ENCODE results near the gene GRM8. TPM values are rescaled to one million over a fixed set of nuclear protein-coding genes. Genes with fewer than 3 reads are reported as not detected.

The GRM8 gene
- polyA plus RNA-seq, 1 donor from 2014 or later = 1.5 TPM

DNA sequence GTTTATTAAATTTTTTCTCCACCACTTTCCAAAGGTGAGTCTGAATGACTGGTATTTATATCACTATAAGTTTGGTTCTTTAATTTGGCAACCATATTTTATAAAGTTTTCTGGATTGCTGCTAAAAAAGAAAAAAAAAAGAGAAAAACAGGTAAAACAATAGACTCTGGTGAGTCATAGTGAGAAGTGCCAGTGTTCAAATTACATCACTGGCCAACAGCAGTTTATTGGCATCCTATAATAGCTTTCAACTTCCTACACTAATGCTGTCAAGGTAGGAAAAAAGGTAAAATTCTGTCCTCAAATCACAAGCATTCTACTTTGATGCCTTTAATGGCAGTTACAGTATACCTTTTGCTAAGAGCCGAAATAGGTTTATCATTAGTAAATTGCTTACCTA, 808.8 kb downstream of the GRM8 start (continued):
- TF ChIP-seq SMC3 (conservative IDR thresholded peaks at IDR 0.05; ENCODE audit: poor library complexity) = no peak
- no peak for TF ChIP-seq EP300 (conservative IDR thresholded peaks at IDR 0.05; ENCODE audit: poor library complexity, severe bottlenecking)

DNA sequence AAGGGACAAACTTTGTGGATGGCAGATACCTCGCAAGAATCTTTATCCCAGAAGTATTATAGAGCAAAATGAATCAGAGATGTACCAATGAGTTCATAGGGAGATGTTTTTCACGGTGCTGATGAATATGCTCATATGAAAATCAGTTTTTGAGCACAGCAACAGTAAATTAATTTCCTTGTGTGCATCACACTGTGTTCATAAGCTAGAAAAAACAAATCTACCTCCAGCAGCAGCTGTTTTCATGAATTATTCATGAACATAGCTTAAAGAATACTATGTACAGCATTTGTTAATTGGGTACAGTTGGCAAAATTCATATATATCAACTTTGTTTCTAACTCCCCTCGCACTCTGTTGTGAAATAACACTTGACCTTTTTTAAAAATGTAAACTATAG, 809.8 kb downstream of the GRM8 start:
- H3K9me2 ChIP-seq (ENCODE audit: insufficient read depth, low read length) = no peaks in the 10 kb centered on the region
- H3K9ac ChIP-seq (ENCODE audit: low read length) = no peak overlapping the region
- H3K9me3 ChIP-seq (ENCODE audit: low read length) = no peaks in the 10 kb centered on the region
- H3K4me2 ChIP-seq (ENCODE audit: low read length) = no peak overlapping the region
- no peaks in the 10 kb centered on the region for H3K27me3 ChIP-seq (ENCODE audit: insufficient read depth, low read depth, low read length)
- H2AFZ ChIP-seq (ENCODE audit: low read depth, low read length) = no peak overlapping the region
- TF ChIP-seq RAD21 (conservative IDR thresholded peaks at IDR 0.05) (no peak), EP300 (conservative IDR thresholded peaks at IDR 0.05; ENCODE audit: poor library complexity, severe bottlenecking) (no peak), EZH2 (IDR thresholded peaks at IDR 0.05; ENCODE audit: borderline replicate concordance, insufficient read depth, low read length, poor library complexity, severe bottlenecking) (no peak), TAF1 (IDR thresholded peaks at IDR 0.05; ENCODE audit: low read depth) (no peak), MXI1 (conservative IDR thresholded peaks at IDR 0.05; ENCODE audit: poor library complexity, severe bottlenecking) (no peak), POLR2AphosphoS5 (IDR thresholded peaks at IDR 0.05) (no peak), SMC3 (conservative IDR thresholded peaks at IDR 0.05; ENCODE audit: poor library complexity) (no peak)
- TF ChIP-seq, protein P1, sequence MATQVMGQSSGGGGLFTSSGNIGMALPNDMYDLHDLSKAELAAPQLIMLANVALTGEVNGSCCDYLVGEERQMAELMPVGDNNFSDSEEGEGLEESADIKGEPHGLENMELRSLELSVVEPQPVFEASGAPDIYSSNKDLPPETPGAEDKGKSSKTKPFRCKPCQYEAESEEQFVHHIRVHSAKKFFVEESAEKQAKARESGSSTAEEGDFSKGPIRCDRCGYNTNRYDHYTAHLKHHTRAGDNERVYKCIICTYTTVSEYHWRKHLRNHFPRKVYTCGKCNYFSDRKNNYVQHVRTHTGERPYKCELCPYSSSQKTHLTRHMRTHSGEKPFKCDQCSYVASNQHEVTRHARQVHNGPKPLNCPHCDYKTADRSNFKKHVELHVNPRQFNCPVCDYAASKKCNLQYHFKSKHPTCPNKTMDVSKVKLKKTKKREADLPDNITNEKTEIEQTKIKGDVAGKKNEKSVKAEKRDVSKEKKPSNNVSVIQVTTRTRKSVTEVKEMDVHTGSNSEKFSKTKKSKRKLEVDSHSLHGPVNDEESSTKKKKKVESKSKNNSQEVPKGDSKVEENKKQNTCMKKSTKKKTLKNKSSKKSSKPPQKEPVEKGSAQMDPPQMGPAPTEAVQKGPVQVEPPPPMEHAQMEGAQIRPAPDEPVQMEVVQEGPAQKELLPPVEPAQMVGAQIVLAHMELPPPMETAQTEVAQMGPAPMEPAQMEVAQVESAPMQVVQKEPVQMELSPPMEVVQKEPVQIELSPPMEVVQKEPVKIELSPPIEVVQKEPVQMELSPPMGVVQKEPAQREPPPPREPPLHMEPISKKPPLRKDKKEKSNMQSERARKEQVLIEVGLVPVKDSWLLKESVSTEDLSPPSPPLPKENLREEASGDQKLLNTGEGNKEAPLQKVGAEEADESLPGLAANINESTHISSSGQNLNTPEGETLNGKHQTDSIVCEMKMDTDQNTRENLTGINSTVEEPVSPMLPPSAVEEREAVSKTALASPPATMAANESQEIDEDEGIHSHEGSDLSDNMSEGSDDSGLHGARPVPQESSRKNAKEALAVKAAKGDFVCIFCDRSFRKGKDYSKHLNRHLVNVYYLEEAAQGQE (IDR thresholded peaks at IDR 0.05; ENCODE audit: borderline replicate concordance) = no peak
- TF ChIP-seq, protein P2, sequence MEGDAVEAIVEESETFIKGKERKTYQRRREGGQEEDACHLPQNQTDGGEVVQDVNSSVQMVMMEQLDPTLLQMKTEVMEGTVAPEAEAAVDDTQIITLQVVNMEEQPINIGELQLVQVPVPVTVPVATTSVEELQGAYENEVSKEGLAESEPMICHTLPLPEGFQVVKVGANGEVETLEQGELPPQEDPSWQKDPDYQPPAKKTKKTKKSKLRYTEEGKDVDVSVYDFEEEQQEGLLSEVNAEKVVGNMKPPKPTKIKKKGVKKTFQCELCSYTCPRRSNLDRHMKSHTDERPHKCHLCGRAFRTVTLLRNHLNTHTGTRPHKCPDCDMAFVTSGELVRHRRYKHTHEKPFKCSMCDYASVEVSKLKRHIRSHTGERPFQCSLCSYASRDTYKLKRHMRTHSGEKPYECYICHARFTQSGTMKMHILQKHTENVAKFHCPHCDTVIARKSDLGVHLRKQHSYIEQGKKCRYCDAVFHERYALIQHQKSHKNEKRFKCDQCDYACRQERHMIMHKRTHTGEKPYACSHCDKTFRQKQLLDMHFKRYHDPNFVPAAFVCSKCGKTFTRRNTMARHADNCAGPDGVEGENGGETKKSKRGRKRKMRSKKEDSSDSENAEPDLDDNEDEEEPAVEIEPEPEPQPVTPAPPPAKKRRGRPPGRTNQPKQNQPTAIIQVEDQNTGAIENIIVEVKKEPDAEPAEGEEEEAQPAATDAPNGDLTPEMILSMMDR (IDR thresholded peaks at IDR 0.05; ENCODE audit: poor library complexity, severe bottlenecking) = no peak
- no peaks in the 10 kb centered on the region for H3F3A ChIP-seq (ENCODE audit: insufficient read depth, low read length, poor library complexity, severe bottlenecking)
- no peak overlapping the region for H3K27ac ChIP-seq (ENCODE audit: low read length)
- H3K36me3 ChIP-seq (ENCODE audit: insufficient read depth, low read length) = no peaks in the 10 kb centered on the region
- H4K20me1 ChIP-seq (ENCODE audit: insufficient read depth) = no peaks in the 10 kb centered on the region
- no peak overlapping the region for H3K4me3 ChIP-seq (ENCODE audit: low read length)
- no peaks in the 10 kb centered on the region for H3K79me2 ChIP-seq (replicated peaks; ENCODE audit: insufficient read depth, low read length)

DNA sequence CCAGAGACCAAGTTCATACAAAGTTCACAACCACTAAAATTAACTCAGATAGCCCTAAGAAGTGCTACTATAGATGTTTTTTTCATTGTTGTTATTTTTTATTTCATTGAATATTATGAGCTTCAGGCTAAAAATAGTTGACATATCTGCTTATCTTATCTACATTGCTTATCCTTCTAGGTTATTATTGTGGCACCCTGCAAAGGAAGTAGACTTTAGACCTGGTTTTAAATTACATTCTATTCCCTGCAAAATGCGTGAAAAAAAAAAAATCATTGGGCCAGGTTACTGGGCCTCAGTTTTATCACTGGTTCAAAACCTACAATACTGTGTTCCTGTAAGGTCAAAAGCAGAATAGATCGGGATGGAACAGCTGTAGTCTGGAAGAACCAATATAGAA, 811.0 kb downstream of the GRM8 start:
- Histone ChIP-seq H2AFZ (ENCODE audit: low read depth, low read length) (no peak overlapping the region), H3K4me2 (ENCODE audit: low read length) (no peak overlapping the region), H3K27me3 (ENCODE audit: insufficient read depth, low read depth, low read length) (no peaks in the 10 kb centered on the region), H3K9ac (ENCODE audit: low read length) (no peak overlapping the region), H3F3A (ENCODE audit: insufficient read depth, low read length, poor library complexity, severe bottlenecking) (no peaks in the 10 kb centered on the region), H3K4me3 (ENCODE audit: low read length) (no peak overlapping the region), H3K9me3 (ENCODE audit: low read length) (no peaks in the 10 kb centered on the region), H3K27ac (ENCODE audit: low read length) (no peak overlapping the region), H3K79me2 (replicated peaks; ENCODE audit: insufficient read depth, low read length) (no peaks in the 10 kb centered on the region), H4K20me1 (ENCODE audit: insufficient read depth) (no peaks in the 10 kb centered on the region), H3K36me3 (ENCODE audit: insufficient read depth, low read length) (no peaks in the 10 kb centered on the region), H3K9me2 (ENCODE audit: insufficient read depth, low read length) (no peaks in the 10 kb centered on the region)
- TF ChIP-seq SMC3 (conservative IDR thresholded peaks at IDR 0.05; ENCODE audit: poor library complexity) = no peak
- TF ChIP-seq, protein P2 (IDR thresholded peaks at IDR 0.05; ENCODE audit: poor library complexity, severe bottlenecking) = no peak
- no peak for TF ChIP-seq RAD21 (conservative IDR thresholded peaks at IDR 0.05)
- TF ChIP-seq, protein P1 (IDR thresholded peaks at IDR 0.05; ENCODE audit: borderline replicate concordance) = no peak
- TF ChIP-seq MXI1 (conservative IDR thresholded peaks at IDR 0.05; ENCODE audit: poor library complexity, severe bottlenecking) = no peak
- TF ChIP-seq EP300 (conservative IDR thresholded peaks at IDR 0.05; ENCODE audit: poor library complexity, severe bottlenecking) = no peak
- no peak for TF ChIP-seq EZH2 (IDR thresholded peaks at IDR 0.05; ENCODE audit: borderline replicate concordance, insufficient read depth, low read length, poor library complexity, severe bottlenecking)
- no peak for TF ChIP-seq TAF1 (IDR thresholded peaks at IDR 0.05; ENCODE audit: low read depth)
- no peak for TF ChIP-seq POLR2AphosphoS5 (IDR thresholded peaks at IDR 0.05)

Measured in neural cell (in vitro differentiated cells).